Astrocyte (in vitro differentiated cells and primary cell): ENCODE data around the gene DEFB123. TPM values are rescaled to one million over a fixed set of nuclear protein-coding genes. Genes with fewer than 3 reads are reported as not detected.

Experiments
- DNase-seq: peaks from one replicate; pipeline ENCODE4 v3.0.0-alpha.2; 2010; ENCODE audit warnings: low read depth
- FAIRE-seq: peaks from 2 replicates; lab custom pipeline; 2011; peaks lifted over from hg19 to GRCh38; lab: Jason Lieb, UNC
- H2AFZ ChIP-seq: 2 replicates; pipeline ENCODE4 v1.6.0; 2012; ENCODE audit warnings: low read depth, low read length, inconsistent platforms
- H3K27ac ChIP-seq: 2 replicates; pipeline ENCODE4 v1.5.1; 2011; ENCODE audit warnings: low read depth, low read length, inconsistent platforms
- H3K27me3 ChIP-seq: 2 replicates; pipeline ENCODE4 v1.6.0; 2011; ENCODE audit warnings: low read length, inconsistent platforms; ENCODE audit not compliant: insufficient read depth
- H3K36me3 ChIP-seq: 2 replicates; pipeline ENCODE4 v1.5.1; 2011; ENCODE audit warnings: low read length, inconsistent platforms; ENCODE audit not compliant: insufficient read depth
- H3K4me1 ChIP-seq: 2 replicates; pipeline ENCODE4 v1.5.1; 2011; ENCODE audit warnings: low read length, inconsistent platforms; ENCODE audit not compliant: insufficient read depth
- H3K4me2 ChIP-seq: 2 replicates; pipeline ENCODE4 v1.6.0; 2012; ENCODE audit warnings: low read length, inconsistent platforms
- H3K4me3 ChIP-seq: 2 replicates; pipeline ENCODE4 v1.5.1; 2011; ENCODE audit warnings: low read depth, mild to moderate bottlenecking, low read length, inconsistent platforms; ENCODE audit not compliant: insufficient read depth
- H3K79me2 ChIP-seq: 2 replicates; pipeline ENCODE4 v1.6.0; 2012; ENCODE audit warnings: mild to moderate bottlenecking, low read length, inconsistent platforms; ENCODE audit not compliant: insufficient read depth
- H3K9ac ChIP-seq: 2 replicates; pipeline ENCODE4 v1.6.0; 2012; ENCODE audit warnings: mild to moderate bottlenecking, low read length, inconsistent platforms
- H3K9me3 ChIP-seq: 2 replicates; pipeline ENCODE4 v1.5.1; 2012; ENCODE audit warnings: low read depth, mild to moderate bottlenecking, low read length, inconsistent platforms; ENCODE audit not compliant: insufficient read depth
- H4K20me1 ChIP-seq: 2 replicates; pipeline ENCODE4 v1.6.0; 2012; ENCODE audit warnings: low read length, inconsistent platforms; ENCODE audit not compliant: insufficient read depth
- H3K27ac Mint-ChIP-seq: one replicate; pipeline ENCODE4 v1.8.0; 2021; ENCODE audit warnings: mild to moderate bottlenecking, mixed read lengths; ENCODE audit not compliant: unreplicated experiment
- H3K27me3 Mint-ChIP-seq: one replicate; pipeline ENCODE4 v1.8.0; 2021; ENCODE audit warnings: low read depth, mixed read lengths; ENCODE audit not compliant: unreplicated experiment
- H3K36me3 Mint-ChIP-seq: one replicate; pipeline ENCODE4 v1.8.0; 2021; ENCODE audit warnings: low read depth, mixed read lengths; ENCODE audit not compliant: unreplicated experiment
- H3K4me1 Mint-ChIP-seq: one replicate; pipeline ENCODE4 v1.8.0; 2021; ENCODE audit warnings: low read depth, mixed read lengths; ENCODE audit not compliant: unreplicated experiment
- H3K4me3 Mint-ChIP-seq: one replicate; pipeline ENCODE4 v1.8.0; 2021; ENCODE audit warnings: mild to moderate bottlenecking, moderate library complexity, mixed read lengths; ENCODE audit not compliant: unreplicated experiment
- H3K9me3 Mint-ChIP-seq: one replicate; pipeline ENCODE4 v1.8.0; 2021; ENCODE audit warnings: mild to moderate bottlenecking, mixed read lengths; ENCODE audit not compliant: unreplicated experiment
- EZH2 ChIP-seq: IDR thresholded peaks from 2 replicates; pipeline ENCODE4 v1.6.1; 2012; ENCODE audit warnings: mild to moderate bottlenecking, low read length, inconsistent platforms; ENCODE audit not compliant: insufficient read depth
- total RNA-seq: library from RNA; stranded (reverse); gene quantifications from 2 replicates; pipeline ENCODE4 v1.2.1, GENCODE V29; 2021
- TF ChIP-seq, protein P1 (sequence below): IDR thresholded peaks from 2 replicates; pipeline ENCODE4 v1.5.1; 2011; ENCODE audit warnings: low read depth, mild to moderate bottlenecking, inconsistent platforms, low read length, moderate library complexity; ENCODE audit not compliant: insufficient read depth

Gene DEFB123
- total RNA-seq, 1 donor from 2014 or later, result not detected

DNA sequence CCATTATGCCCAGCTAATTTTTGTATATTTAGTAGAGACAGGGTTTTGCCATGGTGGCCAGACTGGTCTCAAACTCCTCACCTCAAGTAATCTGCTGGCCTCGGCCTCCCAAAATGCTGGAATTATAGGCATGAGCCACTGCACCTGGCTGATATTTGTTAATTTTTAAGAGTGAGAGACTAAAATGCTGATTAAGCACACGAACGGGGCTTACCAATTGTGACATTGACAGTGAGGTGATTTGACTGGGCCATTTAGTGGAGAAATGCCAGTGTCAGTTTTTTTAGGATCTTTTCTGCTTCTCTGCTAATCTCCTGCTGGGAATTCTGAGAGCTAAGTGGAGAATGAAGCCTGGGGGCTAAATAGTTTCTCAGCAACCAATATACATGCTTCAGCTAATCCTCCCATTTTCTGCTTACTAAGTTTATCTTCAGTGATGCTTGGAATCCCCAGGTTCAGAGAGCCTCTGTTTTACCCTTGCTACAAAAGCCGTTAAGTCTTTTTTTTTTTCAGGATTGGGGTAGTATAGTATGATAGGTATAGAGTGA, 9.8 kb upstream of the DEFB123 start:
- Histone ChIP-seq H3K79me2 (no peaks in the 10 kb centered on the region), H3K4me1 (no peaks in the 10 kb centered on the region), H3K9me3 (no peaks in the 10 kb centered on the region), H3K27ac (no peak overlapping the region), H3K36me3 (no peaks in the 10 kb centered on the region), H2AFZ (no peak overlapping the region), H3K9ac (no peak overlapping the region), H3K4me2 (no peak overlapping the region), H3K27me3 (no peaks in the 10 kb centered on the region), H3K4me3 (no peak overlapping the region), H4K20me1 (no peaks in the 10 kb centered on the region)
- H3K9me3 Mint-ChIP-seq, result peaks cover 6% of the 10 kb centered on the region
- no peak for TF ChIP-seq EZH2
- TF ChIP-seq, protein P1, sequence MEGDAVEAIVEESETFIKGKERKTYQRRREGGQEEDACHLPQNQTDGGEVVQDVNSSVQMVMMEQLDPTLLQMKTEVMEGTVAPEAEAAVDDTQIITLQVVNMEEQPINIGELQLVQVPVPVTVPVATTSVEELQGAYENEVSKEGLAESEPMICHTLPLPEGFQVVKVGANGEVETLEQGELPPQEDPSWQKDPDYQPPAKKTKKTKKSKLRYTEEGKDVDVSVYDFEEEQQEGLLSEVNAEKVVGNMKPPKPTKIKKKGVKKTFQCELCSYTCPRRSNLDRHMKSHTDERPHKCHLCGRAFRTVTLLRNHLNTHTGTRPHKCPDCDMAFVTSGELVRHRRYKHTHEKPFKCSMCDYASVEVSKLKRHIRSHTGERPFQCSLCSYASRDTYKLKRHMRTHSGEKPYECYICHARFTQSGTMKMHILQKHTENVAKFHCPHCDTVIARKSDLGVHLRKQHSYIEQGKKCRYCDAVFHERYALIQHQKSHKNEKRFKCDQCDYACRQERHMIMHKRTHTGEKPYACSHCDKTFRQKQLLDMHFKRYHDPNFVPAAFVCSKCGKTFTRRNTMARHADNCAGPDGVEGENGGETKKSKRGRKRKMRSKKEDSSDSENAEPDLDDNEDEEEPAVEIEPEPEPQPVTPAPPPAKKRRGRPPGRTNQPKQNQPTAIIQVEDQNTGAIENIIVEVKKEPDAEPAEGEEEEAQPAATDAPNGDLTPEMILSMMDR, result no peak
- H3K27me3 Mint-ChIP-seq, result no peaks in the 10 kb centered on the region
- H3K4me3 Mint-ChIP-seq, result no peak overlapping the region
- H3K36me3 Mint-ChIP-seq, result no peaks in the 10 kb centered on the region
- no peak for DNase-seq
- FAIRE-seq, result no peak
- no peak overlapping the region for H3K27ac Mint-ChIP-seq
- H3K4me1 Mint-ChIP-seq, result no peaks in the 10 kb centered on the region

DNA sequence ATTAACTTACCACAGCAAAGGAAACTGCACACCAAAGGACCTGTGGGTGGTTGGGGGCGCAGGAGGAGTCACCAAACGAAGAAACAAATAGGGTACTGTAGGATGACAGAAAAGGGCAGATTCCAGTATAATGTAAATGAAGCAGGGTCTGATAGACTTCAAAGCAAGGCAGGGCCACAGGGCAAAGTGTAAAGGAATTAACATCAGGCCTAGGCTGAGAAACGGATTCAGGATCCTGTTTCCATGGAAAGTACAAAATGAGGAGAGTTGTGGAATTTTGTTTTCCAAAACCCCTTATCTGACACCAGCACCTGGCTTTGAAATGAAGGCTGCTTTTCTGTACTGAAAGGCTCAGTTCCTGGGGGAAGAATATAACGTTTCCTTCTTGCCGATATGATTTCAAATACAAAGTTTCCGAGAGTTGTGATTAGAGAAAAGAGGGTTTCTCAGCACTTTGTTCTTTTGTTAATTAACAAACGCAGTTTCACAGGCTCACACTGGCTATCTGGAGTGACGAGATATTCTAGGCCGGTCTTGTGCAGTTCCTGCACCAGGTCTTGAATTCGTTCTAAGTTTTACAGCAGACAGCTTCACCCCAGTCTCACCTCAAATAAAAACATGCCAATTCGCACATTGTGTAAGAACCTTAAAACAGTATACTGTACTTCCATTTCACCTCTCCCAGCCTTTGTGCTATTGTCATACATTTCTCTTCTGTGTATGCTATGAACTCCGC, 5.8 kb downstream of the DEFB123 start:
- no peak for FAIRE-seq
- no peak for DNase-seq
- Mint-ChIP-seq H3K9me3 (peaks cover 5% of the 10 kb centered on the region), H3K27ac (no peak overlapping the region), H3K4me1 (no peaks in the 10 kb centered on the region), H3K27me3 (no peaks in the 10 kb centered on the region), H3K36me3 (no peaks in the 10 kb centered on the region), H3K4me3 (no peak overlapping the region)
- Histone ChIP-seq H3K27me3 (peaks cover 2% of the 10 kb centered on the region), H3K79me2 (no peaks in the 10 kb centered on the region), H3K4me2 (no peak overlapping the region), H3K27ac (no peak overlapping the region), H3K9me3 (no peaks in the 10 kb centered on the region), H2AFZ (no peak overlapping the region), H4K20me1 (no peaks in the 10 kb centered on the region), H3K4me3 (no peak overlapping the region), H3K4me1 (no peaks in the 10 kb centered on the region), H3K36me3 (no peaks in the 10 kb centered on the region), H3K9ac (no peak overlapping the region)
- TF ChIP-seq EZH2, result no peak
- TF ChIP-seq, protein P1, result no peak
